Esophagus squamous epithelium (tissue), 5 donors: ENCODE data around the gene CD99. TPM values are rescaled to one million over a fixed set of nuclear protein-coding genes. Genes with fewer than 3 reads are reported as not detected.

Experiments used
- DNase-seq: peaks from one replicate; lab custom pipeline; 2025; lab: John Stamatoyannopoulos, UW
- H3K27ac ChIP-seq, 4 donors: fragments of 200-600 bp; sonication (generic); one replicate each; pipeline ENCODE4 v1.5.1; 2016 to 2019; ENCODE audit warnings: mild to moderate bottlenecking in 1 of 4
- H3K27me3 ChIP-seq, 4 donors: fragments of 200-600 bp; sonication (generic); 1 replicate in 3 of 4; 2 replicates in 1 of 4; pipeline versions ENCODE4 v1.5.1 to v1.6.0; 2017 to 2021; ENCODE audit warnings: antibody characterized with exemption in 1 of 4
- H3K36me3 ChIP-seq, 3 donors: fragments of 200-600 bp; sonication (generic); one replicate each; pipeline ENCODE4 v1.5.1; 2016 to 2019
- H3K4me1 ChIP-seq, 3 donors: fragments of 200-600 bp; sonication (generic); one replicate each; pipeline ENCODE4 v1.5.1; 2017 to 2019
- H3K4me3 ChIP-seq, 4 donors: fragments of 200-600 bp; sonication (generic); 1 replicate in 3 of 4; 2 replicates in 1 of 4; pipeline ENCODE4 v1.5.1; 2016 to 2019; ENCODE audit warnings: mild to moderate bottlenecking in 2 of 4, moderate library complexity in 1 of 4
- H3K9me3 ChIP-seq, 3 donors: fragments of 200-600 bp; sonication (generic); one replicate each; pipeline ENCODE4 v1.5.1; 2016 to 2019
- POLR2A ChIP-seq, 4 donors: fragments of 450-650 bp; IDR thresholded peaks; one replicate each; pipeline ENCODE4 v1.6.1; 2017; ENCODE audit warnings: antibody characterized with exemption in 4 of 4, mild to moderate bottlenecking in 4 of 4, moderate library complexity in 3 of 4
- WGBS, 2 donors: methylation state at CpG; one replicate each; pipeline ENCODE4 v1.1.5; 2018; 5-methylcytosine and 5-hydroxymethylcytosine counted together
- intact Hi-C: fragments of 100-400 bp; cut with DNase I; formaldehyde crosslinking; loops from one replicate; pipeline ENCODE4 v1.15.0; 2022
- total RNA-seq, 4 donors: library from RNA; depleted of rRNA; stranded (reverse); fragments of >200 nt; gene quantifications; one replicate each; pipeline ENCODE4 v1.1.0, GENCODE V29; 2016
- TF ChIP-seq, protein P1 (sequence below), 6 experiments: fragments of 450-650 bp in 4 of 6; fragments of 200-600 bp in 2 of 6; sonication (generic) in 2 of 6; IDR thresholded peaks; one replicate each; pipeline ENCODE4 v1.5.1; 2016 to 2019; ENCODE audit warnings: antibody characterized with exemption in 6 of 6, mild to moderate bottlenecking in 4 of 6, moderate library complexity in 4 of 6
- donor health status: DM: yes; HTN: yes; CAD: no.

Gene CD99
- total RNA-seq, 4 donors from 2014 or later = 79.9 to 251 (median 162) TPM

DNA sequence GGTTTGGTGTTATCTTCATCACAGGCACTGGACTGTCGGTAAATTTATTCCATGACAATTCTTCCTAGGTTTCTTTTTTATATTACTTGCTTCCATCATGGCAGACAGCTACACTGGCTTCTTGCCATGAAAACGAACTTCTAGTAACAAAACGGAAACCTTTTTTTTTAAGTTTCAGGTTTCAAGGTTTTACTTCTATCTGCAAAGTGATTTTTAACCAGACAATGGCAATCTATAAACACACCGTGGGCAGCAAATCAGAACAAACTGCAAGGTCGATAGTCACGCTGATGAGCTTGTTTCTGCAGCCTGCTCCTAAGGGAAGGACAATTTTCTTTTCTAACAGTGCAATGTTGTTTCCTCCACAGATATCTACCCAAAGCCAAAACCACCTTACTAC is 90.6 kb downstream of the CD99 start:
- TF ChIP-seq POLR2A (IDR thresholded peaks at IDR 0.05) = no peak
- TF ChIP-seq, protein P1, sequence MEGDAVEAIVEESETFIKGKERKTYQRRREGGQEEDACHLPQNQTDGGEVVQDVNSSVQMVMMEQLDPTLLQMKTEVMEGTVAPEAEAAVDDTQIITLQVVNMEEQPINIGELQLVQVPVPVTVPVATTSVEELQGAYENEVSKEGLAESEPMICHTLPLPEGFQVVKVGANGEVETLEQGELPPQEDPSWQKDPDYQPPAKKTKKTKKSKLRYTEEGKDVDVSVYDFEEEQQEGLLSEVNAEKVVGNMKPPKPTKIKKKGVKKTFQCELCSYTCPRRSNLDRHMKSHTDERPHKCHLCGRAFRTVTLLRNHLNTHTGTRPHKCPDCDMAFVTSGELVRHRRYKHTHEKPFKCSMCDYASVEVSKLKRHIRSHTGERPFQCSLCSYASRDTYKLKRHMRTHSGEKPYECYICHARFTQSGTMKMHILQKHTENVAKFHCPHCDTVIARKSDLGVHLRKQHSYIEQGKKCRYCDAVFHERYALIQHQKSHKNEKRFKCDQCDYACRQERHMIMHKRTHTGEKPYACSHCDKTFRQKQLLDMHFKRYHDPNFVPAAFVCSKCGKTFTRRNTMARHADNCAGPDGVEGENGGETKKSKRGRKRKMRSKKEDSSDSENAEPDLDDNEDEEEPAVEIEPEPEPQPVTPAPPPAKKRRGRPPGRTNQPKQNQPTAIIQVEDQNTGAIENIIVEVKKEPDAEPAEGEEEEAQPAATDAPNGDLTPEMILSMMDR (IDR thresholded peaks at IDR 0.05) = no peak
- no peaks in the 10 kb centered on the region for H3K36me3 ChIP-seq
- WGBS, 2 donors = 48 to 55% methylated on average over 4 to 6 of the region's 6 CpGs
- DNase-seq = no peak
- H3K9me3 ChIP-seq = no peaks in the 10 kb centered on the region
- no peaks in the 10 kb centered on the region for H3K27me3 ChIP-seq
- intact Hi-C loops = no loop called here
- H3K4me1 ChIP-seq = no peaks in the 10 kb centered on the region
- no peak overlapping the region for H3K27ac ChIP-seq
- H3K4me3 ChIP-seq = no peak overlapping the region

DNA sequence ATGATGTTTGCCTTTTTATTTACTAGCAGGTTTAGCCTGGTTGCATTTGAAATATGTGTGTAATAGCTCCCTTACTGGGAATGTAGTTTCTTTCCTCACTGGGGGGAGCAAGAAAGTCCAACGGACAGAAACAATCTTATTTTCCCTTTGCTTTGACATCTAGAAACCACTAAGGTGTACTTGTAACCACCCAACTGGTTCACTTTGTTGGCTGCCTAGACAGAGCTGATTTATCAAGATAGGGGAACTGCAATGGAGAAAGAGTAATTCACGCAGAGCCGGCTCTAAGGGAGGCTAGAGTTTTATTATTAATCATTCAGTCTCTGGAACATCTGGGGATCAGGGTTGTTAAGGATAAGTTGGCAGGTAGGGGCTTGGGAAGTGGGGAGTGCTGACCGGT is 91.1 kb downstream of the CD99 start:
- no peaks in the 10 kb centered on the region for H3K36me3 ChIP-seq
- TF ChIP-seq POLR2A (IDR thresholded peaks at IDR 0.05) = no peak
- TF ChIP-seq, protein P1 (IDR thresholded peaks at IDR 0.05) = no peak
- no peaks in the 10 kb centered on the region for H3K9me3 ChIP-seq
- WGBS, 2 donors = 53 to 67% methylated on average over 3 to 4 of the region's 4 CpGs
- intact Hi-C loops = no loop called here
- H3K27ac ChIP-seq = no peak overlapping the region
- H3K4me1 ChIP-seq = no peaks in the 10 kb centered on the region
- no peak for DNase-seq
- no peak overlapping the region for H3K4me3 ChIP-seq
- H3K27me3 ChIP-seq = no peaks in the 10 kb centered on the region

DNA sequence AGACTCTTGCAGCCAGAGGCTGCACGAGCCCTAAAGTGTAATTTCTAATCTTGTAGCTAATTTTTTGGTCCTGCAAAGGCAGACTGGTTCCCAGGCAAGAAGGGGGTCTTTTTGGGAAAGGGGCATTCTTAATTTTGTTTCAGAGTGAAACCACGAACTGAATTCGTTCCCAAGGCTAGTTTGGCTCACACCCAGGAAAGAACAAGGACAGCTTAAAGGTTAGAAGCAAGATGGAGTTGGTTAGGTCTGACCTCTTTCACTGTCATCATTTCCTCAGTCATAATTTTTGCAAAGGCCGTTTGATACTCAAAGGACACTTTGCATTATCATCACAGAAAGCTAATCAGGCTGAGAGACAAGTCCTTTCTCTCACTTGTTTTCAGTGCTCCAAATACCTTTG is 91.7 kb downstream of the CD99 start:
- intact Hi-C loops = no loop called here
- no peak for DNase-seq
- no peak for TF ChIP-seq POLR2A (IDR thresholded peaks at IDR 0.05)
- TF ChIP-seq, protein P1 (IDR thresholded peaks at IDR 0.05) = no peak
- Histone ChIP-seq H3K36me3 (no peaks in the 10 kb centered on the region), H3K4me1 (no peaks in the 10 kb centered on the region), H3K4me3 (no peak overlapping the region), H3K27ac (no peak overlapping the region), H3K27me3 (no peaks in the 10 kb centered on the region), H3K9me3 (no peaks in the 10 kb centered on the region)
- WGBS, 2 donors = 36 to 79% methylated on average over 2 to 3 of the region's 4 CpGs

DNA sequence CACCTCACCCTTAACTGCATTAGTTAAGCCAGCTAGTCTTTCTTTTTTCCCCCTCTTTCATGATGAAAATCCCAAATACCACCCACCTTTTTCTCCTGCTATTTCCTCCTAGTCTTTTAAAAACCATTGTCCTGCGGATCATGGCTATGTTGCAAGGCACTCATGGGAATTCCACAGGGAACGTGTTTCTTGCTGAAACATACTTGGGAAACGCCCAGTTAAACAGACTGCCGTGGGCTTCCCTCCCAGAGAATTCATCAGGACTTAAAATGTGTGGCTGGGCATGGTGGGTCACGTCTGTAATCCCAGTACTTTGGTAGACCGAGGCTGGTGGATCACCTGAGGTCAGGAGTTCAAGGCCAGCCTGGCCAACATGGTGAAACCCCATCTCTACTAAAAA is 92.9 kb downstream of the CD99 start:
- no peak for DNase-seq
- no peak overlapping the region for H3K27ac ChIP-seq
- intact Hi-C loops = no loop called here
- H3K27me3 ChIP-seq = no peaks in the 10 kb centered on the region
- H3K4me1 ChIP-seq = no peaks in the 10 kb centered on the region
- TF ChIP-seq POLR2A (IDR thresholded peaks at IDR 0.05) = no peak
- TF ChIP-seq, protein P1 (IDR thresholded peaks at IDR 0.05) = no peak
- WGBS, 2 donors = 64 to 67% methylated on average over 2 to 4 of the region's 6 CpGs
- H3K9me3 ChIP-seq = no peaks in the 10 kb centered on the region
- no peak overlapping the region for H3K4me3 ChIP-seq
- H3K36me3 ChIP-seq = no peaks in the 10 kb centered on the region

DNA sequence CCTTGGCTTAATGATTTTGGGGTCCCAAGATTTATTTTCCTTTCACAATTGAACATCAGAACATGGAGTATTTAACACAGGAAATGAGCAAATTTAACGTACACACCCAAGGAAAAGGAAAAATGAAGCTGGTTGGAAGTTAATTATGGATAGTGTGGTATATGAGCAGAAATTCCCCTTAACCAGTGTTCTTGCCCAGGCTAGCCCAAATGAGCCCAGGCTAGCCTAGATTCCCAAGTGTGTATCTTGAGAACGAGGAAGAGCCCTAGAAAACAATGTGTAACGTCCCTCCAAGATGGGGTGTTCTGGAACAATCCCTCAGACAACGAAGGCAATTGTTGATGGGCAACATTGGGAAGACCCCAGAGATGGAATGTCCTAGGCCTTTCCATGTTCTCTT is 94.4 kb downstream of the CD99 start:
- WGBS, 2 donors = 17 to 47% methylated on average over 3 to 4 of the region's 4 CpGs
- Histone ChIP-seq H3K27me3 (no peaks in the 10 kb centered on the region), H3K36me3 (no peaks in the 10 kb centered on the region), H3K4me3 (no peak overlapping the region), H3K27ac (no peak overlapping the region), H3K9me3 (no peaks in the 10 kb centered on the region), H3K4me1 (no peaks in the 10 kb centered on the region)
- TF ChIP-seq POLR2A (IDR thresholded peaks at IDR 0.05) = no peak
- TF ChIP-seq, protein P1 (IDR thresholded peaks at IDR 0.05) = no peak
- no peak for DNase-seq
- intact Hi-C loops = no loop called here
